HepG2 (cell line): Measurements from ENCODE around the gene SCFD2. TPM values are rescaled to one million over a fixed set of nuclear protein-coding genes. Genes with fewer than 3 reads are reported as not detected.

Source experiments
- ATAC-seq: fragments of 200-7000 bp; cut with Tn5 transposase; 3 replicates; pipeline ENCODE4 v1.9.1; 2020; ENCODE audit warnings: mild to moderate bottlenecking, moderate library complexity
- BruUV-seq: library from RNA; stranded (reverse); fragments of 400-500 nt; replicated peaks from 2 replicates; lab custom pipeline; 2021; lab: Mats Ljungman, UMichigan
- CTCF ChIA-PET: fragments of 300-600 bp; formaldehyde crosslinking; extraction: SDS; loops from one replicate; lab custom pipeline; 2021; ENCODE audit warnings: low total read pairs, inconsistent platforms, low intra/inter-chr PET ratio; lab: Yijun Ruan, JAX
- POLR2A ChIA-PET: fragments of 350-600 bp; sonication (Branson Sonifier 250); formaldehyde crosslinking; loops from one replicate; lab custom pipeline; 2020; ENCODE audit warnings: antibody characterized with exemption, inconsistent platforms; lab: Yijun Ruan, JAX
- DNase-seq: peaks from one replicate; pipeline ENCODE4 v3.0.0-alpha.2; 2015; ENCODE audit warnings: low spot score
- FAIRE-seq: peaks from 3 replicates; lab custom pipeline; 2011; peaks lifted over from hg19 to GRCh38; lab: Jason Lieb, UNC
- H2AFZ ChIP-seq: one replicate; pipeline ENCODE4 v1.6.1; 2011; ENCODE audit warnings: low read length, inconsistent platforms
- H3K27ac ChIP-seq: fragments of 300-600 bp; 3 replicates; pipeline ENCODE4 v1.8.0; 2011; ENCODE audit warnings: mixed run types, mild to moderate bottlenecking, mixed read lengths, low read length, inconsistent platforms; ENCODE audit not compliant: insufficient read depth; ENCODE audit errors: extremely low read length
- H3K27me3 ChIP-seq, 2 experiments: fragments of 200-600 bp in 1 of 2; 2 replicates in 1 of 2; 3 replicates in 1 of 2; pipeline versions ENCODE4 v1.6.0 to v1.8.0; 2011; ENCODE audit warnings: low read length in 2 of 2, mild to moderate bottlenecking in 2 of 2, moderate library complexity in 2 of 2, inconsistent platforms in 1 of 2; ENCODE audit not compliant: insufficient read depth in 2 of 2, control insufficient read depth in 1 of 2
- H3K36me3 ChIP-seq, 2 experiments: fragments of 200-600 bp in 1 of 2; replicated peaks in 1 of 2; 2 replicates in 1 of 2; 3 replicates in 1 of 2; pipeline versions ENCODE4 v1.5.1 to v1.8.0; 2011; ENCODE audit warnings: low read length in 2 of 2, inconsistent platforms in 1 of 2; ENCODE audit not compliant: insufficient read depth in 2 of 2, control insufficient read depth in 1 of 2
- H3K4me1 ChIP-seq: 2 replicates; pipeline ENCODE4 v1.5.1; 2012; ENCODE audit warnings: low read length, inconsistent platforms; ENCODE audit not compliant: insufficient read depth
- H3K4me2 ChIP-seq: 2 replicates; pipeline ENCODE4 v1.6.0; 2011; ENCODE audit warnings: low read depth, low read length, inconsistent platforms
- H3K4me3 ChIP-seq, 3 experiments: fragments of 200-600 bp in 1 of 3; sonication (generic), shearing (Covaris generic) in 1 of 3; replicated peaks in 1 of 3; 2 replicates each; pipeline ENCODE4 v1.5.1; 2011 to 2016; ENCODE audit warnings: low read length in 3 of 3, inconsistent platforms in 2 of 3, low read depth in 2 of 3, mild to moderate bottlenecking in 2 of 3, control low read depth in 1 of 3, mixed read lengths in 1 of 3; ENCODE audit not compliant: insufficient read depth in 1 of 3
- H3K79me2 ChIP-seq: one replicate; pipeline ENCODE4 v1.6.1; 2011; ENCODE audit warnings: low read length, inconsistent platforms; ENCODE audit not compliant: insufficient read depth
- H3K9ac ChIP-seq: 2 replicates; pipeline ENCODE4 v1.6.0; 2011; ENCODE audit warnings: mild to moderate bottlenecking, low read depth, low read length, inconsistent platforms; ENCODE audit not compliant: insufficient read depth
- H3K9me3 ChIP-seq: 2 replicates; pipeline ENCODE4 v1.5.1; 2012; ENCODE audit warnings: mild to moderate bottlenecking, low read length
- H4K20me1 ChIP-seq: 2 replicates; pipeline ENCODE4 v1.6.0; 2011; ENCODE audit warnings: inconsistent platforms, mild to moderate bottlenecking, low read length, moderate library complexity; ENCODE audit not compliant: insufficient read depth
- ETS1 ChIP-seq: sonication (generic); formaldehyde crosslinking; IDR thresholded peaks from 2 replicates; pipeline ENCODE4 v1.4.0; 2020; ENCODE audit warnings: missing genetic modification reagents
- KIAA2018 ChIP-seq: sonication (generic); formaldehyde crosslinking; IDR thresholded peaks from 2 replicates; pipeline ENCODE4 v1.5.0; 2020; ENCODE audit warnings: mild to moderate bottlenecking, missing genetic modification reagents, borderline replicate concordance
- TFE3 ChIP-seq: IDR thresholded peaks from 2 replicates; pipeline ENCODE4 v1.6.1; 2016
- ZBTB21 ChIP-seq: sonication (generic); formaldehyde crosslinking; IDR thresholded peaks from 2 replicates; pipeline ENCODE4 v1.4.0; 2020; ENCODE audit warnings: missing genetic modification reagents
- ZKSCAN8 ChIP-seq: IDR thresholded peaks from 2 replicates; pipeline ENCODE4 v1.6.1; 2016; ENCODE audit warnings: borderline replicate concordance, missing genetic modification reagents, missing compliant biosample characterization
- ZNF24 ChIP-seq: fragments of 450-650 bp; IDR thresholded peaks from 2 replicates; pipeline ENCODE4 v1.6.1; 2017; ENCODE audit warnings: antibody characterized with exemption, mild to moderate bottlenecking
- ZNF280D ChIP-seq: sonication (generic); formaldehyde crosslinking; IDR thresholded peaks from 2 replicates; pipeline ENCODE4 v1.5.1; 2020; ENCODE audit warnings: mild to moderate bottlenecking, missing genetic modification reagents
- ZNF577 ChIP-seq: sonication (generic); formaldehyde crosslinking; IDR thresholded peaks from 2 replicates; pipeline ENCODE4 v1.4.0; 2020; ENCODE audit warnings: mild to moderate bottlenecking, low read depth, missing genetic modification reagents, borderline replicate concordance
- WGBS: methylation state at CpG from one replicate; pipeline ENCODE4 v1.1.6; 2017; ENCODE audit warnings: low lambda C conversion rate; 5-methylcytosine and 5-hydroxymethylcytosine counted together
- in situ Hi-C: cut with HindIII; loops from 2 replicates; pipeline ENCODE4 v1.10.0; 2017; ENCODE audit warnings: low pct_unique_long_range_greater_than_20kb; ENCODE audit not compliant: extremely low pct_ligation_motif_present
- intact Hi-C: fragments of 100-400 bp; cut with micrococcal nuclease; formaldehyde crosslinking; loops from one replicate; pipeline ENCODE4 v1.10.0; 2022; ENCODE audit not compliant: unreplicated experiment
- polyA plus RNA-seq, 8 experiments: library from polyadenylated mRNA; depleted of rRNA in 3 of 8; stranded (reverse) in 7 of 8; unstranded in 1 of 8; fragments of >200 nt; fragmentation: Illumina TruSeq in 4 of 8; extraction: Trizol in 4 of 8; gene quantifications; 2 replicates each; pipeline versions ENCODE4 v1.2.1 to v1.2.3, GENCODE V29; 2011 to 2016; ENCODE audit warnings: low read depth in 4 of 8, missing spikeins in 1 of 8, mixed read lengths in 1 of 8; ENCODE audit not compliant: insufficient read depth in 1 of 8
- total RNA-seq, 5 experiments: library from RNA; depleted of rRNA; stranded (reverse); fragments of >200 nt; fragmentation: Illumina TruSeq; extraction: Trizol; gene quantifications; 2 replicates each; pipeline ENCODE4 v1.2.3, GENCODE V29; 2016; ENCODE audit warnings: low read depth in 1 of 5

The SCFD2 gene
- total and polyA plus RNA-seq, 2 of the 13 experiments (the other 11 are each of a cell fraction or from before 2014, with no cell fraction given) = 4.6 to 15.6 TPM

GRCh38 chr4:53040459-53040815 is 325.4 kb downstream of the SCFD2 start (continued):
- TF ChIP-seq TFE3 (CRISPR knock-in tag) (no peak), ETS1 (CRISPR knock-in tag) (no peak), ZNF24 (no peak), ZNF280D (CRISPR knock-in tag) (no peak), ZBTB21 (no peak), ZNF577 (CRISPR knock-in tag) (no peak)

- Histone ChIP-seq H3K9ac (no peak overlapping the region), H3K79me2 (no peaks in the 10 kb centered on the region), H2AFZ (no peak overlapping the region), H3K4me3 (no peak overlapping the region), H4K20me1 (no peaks in the 10 kb centered on the region), H3K4me1 (peaks cover 9% of the 10 kb centered on the region), H3K9me3 (no peaks in the 10 kb centered on the region), H3K27ac (no peak overlapping the region), H3K27me3 (no peaks in the 10 kb centered on the region), H3K4me2 (no peak overlapping the region), H3K36me3 (no peaks in the 10 kb centered on the region)
- no peak for DNase-seq
- FAIRE-seq = no peak
- intact Hi-C loops (no loop called here), in situ Hi-C loops (no loop called here)
- ATAC-seq = no peak
- POLR2A ChIA-PET = no interaction called here
- WGBS = 98% methylated on average over 4 of the region's 4 CpGs
- CTCF ChIA-PET = no interaction called here
- BruUV-seq = no TSS peak
- TF ChIP-seq KIAA2018 (CRISPR knock-in tag) (no peak), ZKSCAN8 (CRISPR knock-in tag) (no peak)
These were observed 326.0 kb downstream of the SCFD2 start for GRCh38 chr4:53039741-53040458.
